Chondrocyte (in vitro differentiated cells): Measurements from ENCODE around the gene NEK5. TPM values are rescaled to one million over a fixed set of nuclear protein-coding genes. Genes with fewer than 3 reads are reported as not detected.
"Not testable (repeated sequence)": the region's sequence is repeated elsewhere in the genome, so short reads cannot be mapped to it uniquely, and the experiment has no call there.

ENCODE experiments used
- DNase-seq: peaks from one replicate; pipeline ENCODE4 v3.0.0; 2021; ENCODE audit warnings: mixed read lengths, low spot score
- H3K27ac Mint-ChIP-seq: one replicate; pipeline ENCODE4 v1.8.0; 2021; ENCODE audit warnings: mild to moderate bottlenecking, moderate library complexity, mixed read lengths; ENCODE audit not compliant: unreplicated experiment
- H3K27me3 Mint-ChIP-seq: 2 replicates; pipeline ENCODE4 v1.8.0; 2021; ENCODE audit warnings: low read depth, mixed read lengths
- H3K36me3 Mint-ChIP-seq: 2 replicates; pipeline ENCODE4 v1.8.0; 2021; ENCODE audit warnings: low read depth, mixed read lengths
- H3K4me1 Mint-ChIP-seq: 2 replicates; pipeline ENCODE4 v1.8.0; 2021; ENCODE audit warnings: low read depth, mild to moderate bottlenecking, mixed read lengths
- H3K4me3 Mint-ChIP-seq: one replicate; pipeline ENCODE4 v1.8.0; 2021; ENCODE audit warnings: mild to moderate bottlenecking, moderate library complexity, mixed read lengths; ENCODE audit not compliant: unreplicated experiment
- H3K9me3 Mint-ChIP-seq: 2 replicates; pipeline ENCODE4 v1.8.0; 2021; ENCODE audit warnings: low read depth, mixed read lengths
- total RNA-seq: library from RNA; stranded (reverse); gene quantifications from 3 replicates; pipeline ENCODE4 v1.2.1, GENCODE V29; 2021
- TF ChIP-seq, protein P1 (sequence below): fragments of 200-600 bp; sonication (generic); IDR thresholded peaks from 2 replicates; pipeline ENCODE4 v1.5.0; 2021; ENCODE audit warnings: antibody characterized with exemption, mild to moderate bottlenecking, moderate library complexity

Gene NEK5
- total RNA-seq, 1 donor from 2014 or later, result 0.40 TPM

DNA sequence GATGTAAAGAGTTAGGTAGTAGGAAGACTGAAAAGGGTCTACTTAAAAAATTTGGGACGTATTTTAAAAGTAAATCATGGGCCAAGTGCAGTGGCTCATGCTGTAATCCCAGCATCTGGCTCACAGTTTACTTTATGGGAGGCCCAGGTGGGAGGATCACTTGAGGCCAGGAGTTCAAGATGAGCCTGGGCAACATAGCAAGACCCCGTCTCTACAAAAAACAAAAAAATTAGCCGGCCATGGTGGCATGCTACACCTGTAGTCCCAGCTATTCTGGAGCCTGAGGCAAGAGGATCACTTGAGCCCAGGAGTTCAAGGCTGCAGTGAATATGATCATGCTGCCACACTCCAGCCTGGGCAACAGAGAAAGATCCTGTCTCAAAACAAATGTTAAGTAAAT is 81.4 kb downstream of the NEK5 start:
- Mint-ChIP-seq H3K27ac (no peak overlapping the region), H3K27me3 (no peaks in the 10 kb centered on the region), H3K36me3 (peaks cover 7% of the 10 kb centered on the region), H3K9me3 (peaks cover 9% of the 10 kb centered on the region), H3K4me3 (no peak overlapping the region), H3K4me1 (no peaks in the 10 kb centered on the region)
- DNase-seq, result no peak
- TF ChIP-seq, protein P1, sequence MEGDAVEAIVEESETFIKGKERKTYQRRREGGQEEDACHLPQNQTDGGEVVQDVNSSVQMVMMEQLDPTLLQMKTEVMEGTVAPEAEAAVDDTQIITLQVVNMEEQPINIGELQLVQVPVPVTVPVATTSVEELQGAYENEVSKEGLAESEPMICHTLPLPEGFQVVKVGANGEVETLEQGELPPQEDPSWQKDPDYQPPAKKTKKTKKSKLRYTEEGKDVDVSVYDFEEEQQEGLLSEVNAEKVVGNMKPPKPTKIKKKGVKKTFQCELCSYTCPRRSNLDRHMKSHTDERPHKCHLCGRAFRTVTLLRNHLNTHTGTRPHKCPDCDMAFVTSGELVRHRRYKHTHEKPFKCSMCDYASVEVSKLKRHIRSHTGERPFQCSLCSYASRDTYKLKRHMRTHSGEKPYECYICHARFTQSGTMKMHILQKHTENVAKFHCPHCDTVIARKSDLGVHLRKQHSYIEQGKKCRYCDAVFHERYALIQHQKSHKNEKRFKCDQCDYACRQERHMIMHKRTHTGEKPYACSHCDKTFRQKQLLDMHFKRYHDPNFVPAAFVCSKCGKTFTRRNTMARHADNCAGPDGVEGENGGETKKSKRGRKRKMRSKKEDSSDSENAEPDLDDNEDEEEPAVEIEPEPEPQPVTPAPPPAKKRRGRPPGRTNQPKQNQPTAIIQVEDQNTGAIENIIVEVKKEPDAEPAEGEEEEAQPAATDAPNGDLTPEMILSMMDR, result no peak

DNA sequence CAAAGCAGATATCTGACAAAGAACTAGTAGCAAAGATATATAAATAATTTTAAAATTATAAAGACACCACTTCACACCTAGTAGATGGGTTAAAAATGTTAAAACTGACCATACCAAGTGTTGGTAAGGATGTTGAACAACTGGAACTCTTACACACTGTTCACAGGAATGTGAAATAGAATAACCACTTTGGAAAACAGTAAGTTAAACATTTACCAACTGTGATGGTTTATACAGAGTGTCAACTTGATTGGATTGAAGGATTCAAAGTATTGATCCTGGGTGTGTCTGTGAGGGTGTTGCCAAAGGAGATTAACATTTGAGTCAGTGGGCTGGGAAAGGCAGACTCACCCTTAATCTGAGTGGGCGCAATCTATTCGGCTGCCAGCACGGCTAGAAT is 85.2 kb downstream of the NEK5 start:
- peak overlapping the region; percentile 22 for H3K27ac Mint-ChIP-seq
- H3K36me3 Mint-ChIP-seq, result peaks cover 7% of the 10 kb centered on the region
- TF ChIP-seq, protein P1, result no peak
- no peaks in the 10 kb centered on the region for H3K4me1 Mint-ChIP-seq
- H3K9me3 Mint-ChIP-seq, result peaks cover 17% of the 10 kb centered on the region
- H3K4me3 Mint-ChIP-seq, result no peak overlapping the region
- DNase-seq, result no peak
- no peaks in the 10 kb centered on the region for H3K27me3 Mint-ChIP-seq

DNA sequence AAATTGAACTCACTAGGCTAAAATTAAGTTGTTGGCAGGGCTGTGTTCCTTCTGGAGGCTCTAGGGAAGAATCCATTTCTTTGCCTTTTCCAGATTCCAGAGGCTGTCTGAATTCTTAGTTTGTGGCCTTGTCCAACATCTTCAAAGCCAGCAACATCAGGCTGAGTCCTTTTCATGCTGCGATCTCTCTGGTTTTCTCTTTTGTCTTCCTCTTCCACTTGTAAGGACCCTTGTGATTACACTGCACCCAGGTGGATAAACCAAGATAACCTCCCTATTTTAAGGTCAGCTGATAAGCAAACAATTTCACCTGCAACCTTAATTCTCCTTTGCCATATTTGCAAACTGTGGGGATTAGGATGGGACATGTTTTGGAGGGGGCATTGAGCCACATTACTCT is 92.8 kb downstream of the NEK5 start:
- Mint-ChIP-seq H3K27ac (no peak overlapping the region), H3K9me3 (peaks cover 5% of the 10 kb centered on the region), H3K4me3 (no peak overlapping the region), H3K27me3 (no peaks in the 10 kb centered on the region), H3K4me1 (no peaks in the 10 kb centered on the region), H3K36me3 (peaks cover 6% of the 10 kb centered on the region)
- DNase-seq, result no peak
- TF ChIP-seq, protein P1, result no peak

DNA sequence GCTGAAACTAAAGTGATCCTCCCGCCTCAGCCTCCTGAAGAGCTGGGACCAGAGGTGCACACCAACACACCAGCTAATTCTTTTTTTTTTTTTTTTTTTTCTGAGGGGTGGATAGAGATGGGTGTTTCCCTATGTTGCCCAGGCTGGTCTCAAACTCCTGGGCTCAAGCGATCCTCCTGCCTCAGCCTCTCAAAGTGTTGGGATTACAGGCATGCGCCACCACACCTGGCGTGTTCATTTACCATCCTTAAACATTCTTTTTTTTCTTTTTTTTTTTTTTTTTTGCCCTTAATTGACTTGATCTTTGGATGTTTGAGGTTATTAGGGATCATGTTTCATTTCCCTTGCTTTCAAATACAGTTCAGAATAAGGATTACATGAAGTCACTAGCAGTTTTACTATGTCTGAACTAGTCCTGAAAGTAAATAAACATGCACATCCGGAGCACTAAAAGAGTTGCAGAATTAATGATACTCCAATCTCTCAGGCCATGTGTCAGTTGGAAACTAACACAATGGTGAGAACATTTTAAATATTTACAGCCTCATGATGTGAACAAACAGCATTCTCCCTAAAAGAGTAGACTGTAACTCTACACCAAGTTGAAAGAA is 94.2 kb downstream of the NEK5 start:
- no peaks in the 10 kb centered on the region for H3K4me1 Mint-ChIP-seq
- H3K4me3 Mint-ChIP-seq, result no peak overlapping the region
- TF ChIP-seq, protein P1, result no peak
- peaks cover 7% of the 10 kb centered on the region for H3K36me3 Mint-ChIP-seq
- peaks cover 2% of the 10 kb centered on the region for H3K9me3 Mint-ChIP-seq
- H3K27me3 Mint-ChIP-seq, result no peaks in the 10 kb centered on the region
- no peak overlapping the region for H3K27ac Mint-ChIP-seq
- no peak for DNase-seq

DNA sequence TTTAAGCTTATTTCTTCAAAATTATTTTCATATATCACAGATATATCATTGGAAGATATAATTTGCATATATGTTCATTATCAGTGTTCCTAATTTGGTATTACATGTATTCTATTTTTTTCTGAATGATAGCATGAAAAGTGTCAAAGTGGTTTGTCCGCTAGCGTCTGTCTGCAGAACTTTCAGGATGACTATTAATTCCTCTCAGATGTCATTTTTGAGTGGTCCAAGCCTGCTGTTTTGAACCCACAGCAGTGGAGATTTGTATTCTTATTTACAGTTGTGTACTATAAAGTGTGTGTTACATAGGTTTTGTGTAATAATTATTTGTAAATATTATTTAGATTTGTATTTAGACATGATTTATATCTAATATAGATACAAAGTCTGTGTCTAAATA is 95.8 kb downstream of the NEK5 start:
- Mint-ChIP-seq H3K4me3 (no peak overlapping the region), H3K9me3 (peaks cover 8% of the 10 kb centered on the region), H3K27me3 (no peaks in the 10 kb centered on the region), H3K27ac (no peak overlapping the region), H3K4me1 (no peaks in the 10 kb centered on the region), H3K36me3 (peaks cover 16% of the 10 kb centered on the region)
- TF ChIP-seq, protein P1, result no peak
- DNase-seq, result no peak

DNA sequence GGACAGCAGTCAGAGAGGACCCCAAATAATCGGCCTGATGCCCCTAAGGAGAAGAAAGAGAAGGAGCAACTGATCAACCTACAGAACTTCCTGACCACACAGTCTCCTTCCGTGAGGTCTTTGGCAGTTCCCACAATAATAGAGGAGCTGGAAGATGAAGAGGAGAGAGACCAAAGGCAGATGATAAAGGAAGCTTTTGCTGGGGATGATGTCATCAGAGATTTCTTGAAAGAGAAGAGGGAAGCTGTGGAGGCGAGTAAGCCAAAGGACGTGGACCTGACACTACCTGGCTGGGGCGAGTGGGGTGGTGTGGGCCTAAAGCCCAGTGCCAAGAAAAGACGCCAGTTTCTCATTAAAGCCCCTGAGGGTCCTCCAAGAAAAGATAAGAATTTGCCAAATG is 98.5 kb downstream of the NEK5 start:
- not testable (repeated sequence) for H3K27me3 Mint-ChIP-seq, H3K4me3 Mint-ChIP-seq, H3K27ac Mint-ChIP-seq, DNase-seq
- peaks cover 35% of the 10 kb centered on the region for H3K36me3 Mint-ChIP-seq
- H3K4me1 Mint-ChIP-seq, result peaks cover 15% of the 10 kb centered on the region
- H3K9me3 Mint-ChIP-seq, result peaks cover 14% of the 10 kb centered on the region
